Measurements from ENCODE around the gene MNAT1. TPM values are rescaled to one million over a fixed set of nuclear protein-coding genes. Genes with fewer than 3 reads are reported as not detected.

The MNAT1 gene
- polyA plus RNA-seq, 2 of the 4 experiments (the other 2 are of a cell fraction), result 42.7 to 78.1 TPM

DNA sequence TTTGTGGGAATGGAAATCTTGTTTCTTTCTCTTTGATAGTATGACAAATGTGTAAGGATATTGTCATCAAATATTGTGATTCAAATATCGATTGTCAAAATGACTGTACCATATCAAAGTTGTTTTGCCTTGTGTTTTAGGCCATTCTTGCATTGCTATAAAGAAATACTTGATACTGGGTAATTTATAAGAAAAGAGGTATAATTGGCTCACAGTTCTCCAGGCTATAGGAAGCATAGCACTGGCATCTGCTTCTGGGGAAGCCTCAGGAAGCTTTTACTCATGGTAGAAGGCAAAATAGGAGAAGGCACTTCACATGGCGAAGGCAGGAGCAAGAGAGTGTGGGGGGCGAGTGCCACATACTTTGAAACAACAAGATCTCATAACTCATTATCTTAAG is 238.5 kb downstream of the MNAT1 start:
- Histone ChIP-seq H3K4me1 (peaks cover 8% of the 10 kb centered on the region; the same call in 2 of the 3 replicates), H3K4me2 (no peak overlapping the region), H3K4me3 (no peak overlapping the region), H3K27ac (no peak overlapping the region), H3K9me3 (no peaks in the 10 kb centered on the region)
- no peak for FAIRE-seq
- TF ChIP-seq GATA3 (IDR thresholded peaks at IDR 0.05; ENCODE audit: borderline replicate concordance) (no peak), TP53 (CRISPR knock-in tag; IDR thresholded peaks at IDR 0.05) (no peak), KDM1A (IDR thresholded peaks at IDR 0.05; ENCODE audit: low read depth) (no peak), SMC3 (IDR thresholded peaks at IDR 0.05) (no peak), RCOR1 (IDR thresholded peaks at IDR 0.05; ENCODE audit: low read depth, low read length) (no peak), CHD2 (IDR thresholded peaks at IDR 0.05; ENCODE audit: low read length, partially characterized antibody) (no peak), JUN (IDR thresholded peaks at IDR 0.05) (no peak), EHF (CRISPR knock-in tag; IDR thresholded peaks at IDR 0.05) (no peak)
- TF ChIP-seq, protein P1, sequence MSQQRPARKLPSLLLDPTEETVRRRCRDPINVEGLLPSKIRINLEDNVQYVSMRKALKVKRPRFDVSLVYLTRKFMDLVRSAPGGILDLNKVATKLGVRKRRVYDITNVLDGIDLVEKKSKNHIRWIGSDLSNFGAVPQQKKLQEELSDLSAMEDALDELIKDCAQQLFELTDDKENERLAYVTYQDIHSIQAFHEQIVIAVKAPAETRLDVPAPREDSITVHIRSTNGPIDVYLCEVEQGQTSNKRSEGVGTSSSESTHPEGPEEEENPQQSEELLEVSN (IDR thresholded peaks at IDR 0.05; ENCODE audit: borderline replicate concordance, low read depth), result no peak
- TF ChIP-seq, protein P2, sequence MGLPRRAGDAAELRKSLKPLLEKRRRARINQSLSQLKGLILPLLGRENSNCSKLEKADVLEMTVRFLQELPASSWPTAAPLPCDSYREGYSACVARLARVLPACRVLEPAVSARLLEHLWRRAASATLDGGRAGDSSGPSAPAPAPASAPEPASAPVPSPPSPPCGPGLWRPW (IDR thresholded peaks at IDR 0.05), result no peak
- CTCF ChIA-PET, result interaction anchor here (1.4 kb wide), 1 partner anchor 279 kb away, joined by 3 read pairs; no protein-coding TSS in a partner anchor
- 81% methylated on average over 3 of the region's 3 CpGs for WGBS (ENCODE audit: missing lambda C conversion rate)
- POLR2A ChIA-PET, result no interaction called here
- no peak for DNase-seq (ENCODE audit: low read depth in 1 of 2, low spot score in 1 of 2)
- no peak for ATAC-seq

DNA sequence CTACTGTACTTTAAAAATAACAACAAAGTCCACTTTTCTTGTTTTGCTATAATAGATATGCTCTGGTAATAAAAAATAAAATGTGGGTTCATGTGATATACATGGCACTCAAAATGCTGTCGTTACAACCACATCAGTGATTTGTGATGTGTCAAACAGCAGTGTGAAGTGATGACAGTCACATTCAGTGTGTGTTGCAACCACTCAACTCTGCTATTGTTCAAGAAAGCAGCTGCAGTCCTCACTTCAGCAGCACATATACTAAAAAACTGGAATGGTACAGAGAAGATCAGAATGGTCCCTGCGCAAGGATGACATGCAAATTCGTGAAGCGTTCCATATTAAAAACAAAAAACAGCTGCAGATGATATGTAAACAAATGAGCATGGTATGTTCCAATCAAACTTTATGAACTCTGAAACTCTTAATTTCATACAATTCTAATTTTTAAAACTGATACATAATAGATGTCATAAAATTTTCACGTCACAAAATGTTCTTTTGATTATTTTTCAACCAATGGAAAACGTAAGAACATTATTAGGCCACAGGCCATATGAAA is 239.6 kb downstream of the MNAT1 start:
- DNase-seq (ENCODE audit: low read depth in 1 of 2, low spot score in 1 of 2) (no peak), ATAC-seq (no peak), FAIRE-seq (no peak)
- ChIA-PET CTCF (interaction anchor here (1.4 kb wide), 1 partner anchor 278 kb away, joined by 3 read pairs; no protein-coding TSS in a partner anchor), POLR2A (no interaction called here)
- H3K4me2 ChIP-seq, result no peak overlapping the region
- no peak for TF ChIP-seq ZSCAN20 (CRISPR knock-in tag; IDR thresholded peaks at IDR 0.05)
- TF ChIP-seq, protein P3, sequence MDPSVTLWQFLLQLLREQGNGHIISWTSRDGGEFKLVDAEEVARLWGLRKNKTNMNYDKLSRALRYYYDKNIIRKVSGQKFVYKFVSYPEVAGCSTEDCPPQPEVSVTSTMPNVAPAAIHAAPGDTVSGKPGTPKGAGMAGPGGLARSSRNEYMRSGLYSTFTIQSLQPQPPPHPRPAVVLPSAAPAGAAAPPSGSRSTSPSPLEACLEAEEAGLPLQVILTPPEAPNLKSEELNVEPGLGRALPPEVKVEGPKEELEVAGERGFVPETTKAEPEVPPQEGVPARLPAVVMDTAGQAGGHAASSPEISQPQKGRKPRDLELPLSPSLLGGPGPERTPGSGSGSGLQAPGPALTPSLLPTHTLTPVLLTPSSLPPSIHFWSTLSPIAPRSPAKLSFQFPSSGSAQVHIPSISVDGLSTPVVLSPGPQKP (IDR thresholded peaks at IDR 0.05; ENCODE audit: low read depth, low read length), result no peak
- TF ChIP-seq, protein P4, sequence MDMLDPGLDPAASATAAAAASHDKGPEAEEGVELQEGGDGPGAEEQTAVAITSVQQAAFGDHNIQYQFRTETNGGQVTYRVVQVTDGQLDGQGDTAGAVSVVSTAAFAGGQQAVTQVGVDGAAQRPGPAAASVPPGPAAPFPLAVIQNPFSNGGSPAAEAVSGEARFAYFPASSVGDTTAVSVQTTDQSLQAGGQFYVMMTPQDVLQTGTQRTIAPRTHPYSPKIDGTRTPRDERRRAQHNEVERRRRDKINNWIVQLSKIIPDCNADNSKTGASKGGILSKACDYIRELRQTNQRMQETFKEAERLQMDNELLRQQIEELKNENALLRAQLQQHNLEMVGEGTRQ (IDR thresholded peaks at IDR 0.05), result no peak
- TF ChIP-seq SMC3 (IDR thresholded peaks at IDR 0.05), result no peak
- TF ChIP-seq FOSB (CRISPR knock-in tag; IDR thresholded peaks at IDR 0.05), result no peak
- TF ChIP-seq HEYL (CRISPR knock-in tag; IDR thresholded peaks at IDR 0.05), result no peak
- no peak for TF ChIP-seq CBX2 (IDR thresholded peaks at IDR 0.05; ENCODE audit: borderline replicate concordance, low read depth)
- TF ChIP-seq, protein P5, sequence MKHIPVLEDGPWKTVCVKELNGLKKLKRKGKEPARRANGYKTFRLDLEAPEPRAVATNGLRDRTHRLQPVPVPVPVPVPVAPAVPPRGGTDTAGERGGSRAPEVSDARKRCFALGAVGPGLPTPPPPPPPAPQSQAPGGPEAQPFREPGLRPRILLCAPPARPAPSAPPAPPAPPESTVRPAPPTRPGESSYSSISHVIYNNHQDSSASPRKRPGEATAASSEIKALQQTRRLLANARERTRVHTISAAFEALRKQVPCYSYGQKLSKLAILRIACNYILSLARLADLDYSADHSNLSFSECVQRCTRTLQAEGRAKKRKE (CRISPR knock-in tag; IDR thresholded peaks at IDR 0.05; ENCODE audit: low read depth), result no peak
- no peak for TF ChIP-seq ZNF302 (CRISPR knock-in tag; IDR thresholded peaks at IDR 0.05)
- no peak for TF ChIP-seq NR3C1 (IDR thresholded peaks at IDR 0.05)
- no peak for TF ChIP-seq BHLHE40 (IDR thresholded peaks at IDR 0.05; ENCODE audit: low read depth, low read length)
- no peak for TF ChIP-seq CEBPB (IDR thresholded peaks at IDR 0.05)
- H3K4me3 ChIP-seq, result no peak overlapping the region
- WGBS (ENCODE audit: missing lambda C conversion rate), result 92% methylated on average over 6 of the region's 6 CpGs
- H3K9me3 ChIP-seq, result no peaks in the 10 kb centered on the region
- H3K4me1 ChIP-seq, result peaks cover 19% of the 10 kb centered on the region; the same call in 2 of the 3 replicates
- H3K27ac ChIP-seq, result no peak overlapping the region

DNA sequence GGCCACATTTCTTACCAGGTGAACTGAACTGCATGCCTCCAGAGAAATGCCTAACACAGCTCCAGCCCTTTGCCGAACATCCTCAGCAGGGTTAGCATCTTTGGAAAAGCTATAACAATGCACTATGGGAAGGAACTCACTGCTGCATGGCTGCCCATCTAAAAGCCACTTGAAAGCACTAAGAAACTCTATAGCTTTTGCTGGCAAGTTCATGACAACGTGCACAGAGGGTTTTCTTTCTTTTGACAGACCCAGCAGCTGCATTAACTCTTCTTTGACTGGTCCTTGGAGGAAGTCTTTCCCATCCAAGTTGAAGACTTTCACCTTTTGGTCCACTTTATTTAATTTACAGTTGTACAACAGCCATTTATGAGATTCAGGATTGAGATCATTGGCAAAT is 241.0 kb downstream of the MNAT1 start:
- H3K4me2 ChIP-seq, result no peak overlapping the region
- no peak for DNase-seq (ENCODE audit: low read depth in 1 of 2, low spot score in 1 of 2)
- WGBS (ENCODE audit: missing lambda C conversion rate), result 64% methylated on average over 2 of the region's 2 CpGs
- POLR2A ChIA-PET, result no interaction called here
- H3K4me1 ChIP-seq, result peaks cover 23% of the 10 kb centered on the region; the same call in 2 of the 3 replicates
- FAIRE-seq, result no peak
- H3K27ac ChIP-seq, result no peak overlapping the region
- CTCF ChIA-PET, result no interaction called here
- no peak for ATAC-seq
- no peak overlapping the region for H3K4me3 ChIP-seq
- no peaks in the 10 kb centered on the region for H3K9me3 ChIP-seq
- TF ChIP-seq MYC (IDR thresholded peaks at IDR 0.05; ENCODE audit: borderline replicate concordance, low read length) (no peak), ZC3H11A (IDR thresholded peaks at IDR 0.05) (no peak), JUNB (IDR thresholded peaks at IDR 0.05) (no peak), CHD2 (IDR thresholded peaks at IDR 0.05; ENCODE audit: low read length, partially characterized antibody) (no peak), CBX2 (IDR thresholded peaks at IDR 0.05; ENCODE audit: borderline replicate concordance, low read depth) (no peak), NPAS2 (CRISPR knock-in tag; IDR thresholded peaks at IDR 0.05; ENCODE audit: borderline replicate concordance) (no peak), BHLHE40 (IDR thresholded peaks at IDR 0.05; ENCODE audit: low read depth, low read length) (no peak), EHMT2 (IDR thresholded peaks at IDR 0.05; ENCODE audit: low read depth) (no peak), POLR2AphosphoS2 (conservative IDR thresholded peaks at IDR 0.05; ENCODE audit: low read length) (no peak)
- TF ChIP-seq, protein P6, sequence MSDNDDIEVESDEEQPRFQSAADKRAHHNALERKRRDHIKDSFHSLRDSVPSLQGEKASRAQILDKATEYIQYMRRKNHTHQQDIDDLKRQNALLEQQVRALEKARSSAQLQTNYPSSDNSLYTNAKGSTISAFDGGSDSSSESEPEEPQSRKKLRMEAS (IDR thresholded peaks at IDR 0.05), result no peak
- TF ChIP-seq, protein P7, sequence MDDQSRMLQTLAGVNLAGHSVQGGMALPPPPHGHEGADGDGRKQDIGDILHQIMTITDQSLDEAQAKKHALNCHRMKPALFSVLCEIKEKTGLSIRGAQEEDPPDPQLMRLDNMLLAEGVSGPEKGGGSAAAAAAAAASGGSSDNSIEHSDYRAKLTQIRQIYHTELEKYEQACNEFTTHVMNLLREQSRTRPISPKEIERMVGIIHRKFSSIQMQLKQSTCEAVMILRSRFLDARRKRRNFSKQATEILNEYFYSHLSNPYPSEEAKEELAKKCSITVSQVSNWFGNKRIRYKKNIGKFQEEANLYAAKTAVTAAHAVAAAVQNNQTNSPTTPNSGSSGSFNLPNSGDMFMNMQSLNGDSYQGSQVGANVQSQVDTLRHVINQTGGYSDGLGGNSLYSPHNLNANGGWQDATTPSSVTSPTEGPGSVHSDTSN (IDR thresholded peaks at IDR 0.05), result no peak
- TF ChIP-seq, protein P3 (IDR thresholded peaks at IDR 0.05; ENCODE audit: low read depth, low read length), result no peak

Data from A549 (cell line).